GM12875 (cell line): ENCODE data around the gene MRPL12.
A peak's percentile ranks its signal among the peaks of the same experiment; 100 is the strongest.
"Not testable (repeated sequence)": the region's sequence is repeated elsewhere in the genome, so short reads cannot be mapped to it uniquely, and the experiment has no call there.

Experiments
- H3K4me3 ChIP-seq: one replicate; pipeline ENCODE4 v1.5.1; 2011; ENCODE audit warnings: low read depth, low read length, control low read depth
- CTCF ChIP-seq: IDR thresholded peaks from 2 replicates; pipeline ENCODE4 v1.5.1; 2011; ENCODE audit warnings: low read depth, mild to moderate bottlenecking, control low read depth, inconsistent platforms, low read length, moderate library complexity, borderline replicate concordance; ENCODE audit not compliant: insufficient read depth

MRPL12 gene

GRCh38 chr17:81673561-81674258 lies 29.5 kb upstream of the MRPL12 start:
- TF ChIP-seq CTCF = no peak
- H3K4me3 ChIP-seq = no peak overlapping the region

- TF ChIP-seq CTCF = peak; percentile 51; the same call in 1 of the 2 replicates
- H3K4me3 ChIP-seq = not testable (repeated sequence)
Measured at GRCh38 chr17:81675515-81676221, 27.5 kb upstream of the MRPL12 start.

- no peak overlapping the region for H3K4me3 ChIP-seq
- no peak for TF ChIP-seq CTCF
Measured at GRCh38 chr17:81676906-81677305, 26.3 kb upstream of the MRPL12 start.

- no peak overlapping the region for H3K4me3 ChIP-seq
- TF ChIP-seq CTCF = no peak
Measured at GRCh38 chr17:81680150-81680549, 23.0 kb upstream of the MRPL12 start.

GRCh38 chr17:81681672-81682071 lies 21.5 kb upstream of the MRPL12 start:
- no peak overlapping the region for H3K4me3 ChIP-seq
- TF ChIP-seq CTCF = no peak

- H3K4me3 ChIP-seq = peak overlapping the region; percentile 99
- no peak for TF ChIP-seq CTCF
Measured at GRCh38 chr17:81682565-81683207, 20.5 kb upstream of the MRPL12 start.
